BE2C (cell line): ENCODE measurements around the gene EPHB2. TPM values are rescaled to one million over a fixed set of nuclear protein-coding genes. Genes with fewer than 3 reads are reported as not detected.
"Not testable (repeated sequence)": the region's sequence is repeated elsewhere in the genome, so short reads cannot be mapped to it uniquely, and the experiment has no call there.

ENCODE experiments used
- DNase-seq: peaks from one replicate; pipeline ENCODE4 v3.0.0-alpha.2; 2020
- H3K27me3 ChIP-seq: fragments of 250-450 bp; sonication (Bioruptor Pico); 2 replicates; pipeline ENCODE4 v1.5.1; 2020; ENCODE audit warnings: mild to moderate bottlenecking
- H3K36me3 ChIP-seq: fragments of 250-450 bp; sonication (Bioruptor Pico); 2 replicates; pipeline ENCODE4 v1.5.1; 2020; ENCODE audit warnings: mild to moderate bottlenecking
- H3K4me1 ChIP-seq: fragments of 250-450 bp; sonication (Bioruptor Pico); 2 replicates; pipeline ENCODE4 v1.5.1; 2020
- H3K4me3 ChIP-seq: 2 replicates; pipeline ENCODE4 v1.5.1; 2011; ENCODE audit warnings: low read depth, low read length
- H3K9me3 ChIP-seq: fragments of 250-450 bp; sonication (Bioruptor Pico); 2 replicates; pipeline ENCODE4 v1.5.1; 2020
- CTCF ChIP-seq: IDR thresholded peaks from 2 replicates; pipeline ENCODE4 v1.5.1; 2012; ENCODE audit warnings: mild to moderate bottlenecking, low read depth, low read length
- polyA plus RNA-seq: library from polyadenylated mRNA; unstranded; fragments of >200 nt; gene quantifications from one replicate; pipeline ENCODE4 v1.2.1, GENCODE V29; 2012; ENCODE audit warnings: low read depth, missing spikeins; ENCODE audit not compliant: insufficient read length, insufficient read depth

Gene EPHB2
- polyA plus RNA-seq, result 4.6 TPM

- Histone ChIP-seq H3K4me3 (peak within 1 kb of the TSS; percentile 45), H3K9me3 (no peaks in the 10 kb centered on the region), H3K4me1 (no peaks in the 10 kb centered on the region; the same call in 1 of the 2 replicates), H3K36me3 (no peaks in the 10 kb centered on the region), H3K27me3 (no peaks in the 10 kb centered on the region)
- peak; percentile 58 for DNase-seq
- TF ChIP-seq CTCF, result no peak
Observed at GRCh38 chr1:22710701-22711049, at the start of gene EPHB2. EPHB2 (plus strand) TSS chr1:22710839; CDS start chr1:22710983, 144 bp downstream.

GRCh38 chr1:22661880-22662279 lies 48.8 kb upstream of the EPHB2 start:
- H3K36me3 ChIP-seq, result no peaks in the 10 kb centered on the region
- no peak overlapping the region for H3K4me3 ChIP-seq
- H3K27me3 ChIP-seq, result no peaks in the 10 kb centered on the region
- no peak for TF ChIP-seq CTCF
- H3K9me3 ChIP-seq, result no peaks in the 10 kb centered on the region
- no peaks in the 10 kb centered on the region for H3K4me1 ChIP-seq
- DNase-seq, result no peak

- no peaks in the 10 kb centered on the region for H3K9me3 ChIP-seq
- DNase-seq, result peak; percentile 71
- no peak for TF ChIP-seq CTCF
- H3K36me3 ChIP-seq, result no peaks in the 10 kb centered on the region
- no peaks in the 10 kb centered on the region for H3K4me1 ChIP-seq
- no peaks in the 10 kb centered on the region for H3K27me3 ChIP-seq
- no peak overlapping the region for H3K4me3 ChIP-seq
Observed at GRCh38 chr1:22662318-22662717, 48.3 kb upstream of the EPHB2 start.

- no peaks in the 10 kb centered on the region for H3K27me3 ChIP-seq
- no peaks in the 10 kb centered on the region for H3K9me3 ChIP-seq
- no peak for TF ChIP-seq CTCF
- no peaks in the 10 kb centered on the region for H3K4me1 ChIP-seq
- H3K4me3 ChIP-seq, result no peak overlapping the region
- no peaks in the 10 kb centered on the region for H3K36me3 ChIP-seq
- no peak for DNase-seq
Observed at GRCh38 chr1:22662986-22663408, 47.6 kb upstream of the EPHB2 start.

GRCh38 chr1:22665752-22666151 lies 44.9 kb upstream of the EPHB2 start:
- Histone ChIP-seq H3K36me3 (no peaks in the 10 kb centered on the region), H3K9me3 (no peaks in the 10 kb centered on the region), H3K4me1 (no peaks in the 10 kb centered on the region), H3K4me3 (no peak overlapping the region), H3K27me3 (no peaks in the 10 kb centered on the region)
- TF ChIP-seq CTCF, result peak; percentile 62
- DNase-seq, result peak; percentile 59

GRCh38 chr1:22666412-22666811 lies 44.2 kb upstream of the EPHB2 start:
- H3K9me3 ChIP-seq, result no peaks in the 10 kb centered on the region

GRCh38 chr1:22668840-22669239 lies 41.8 kb upstream of the EPHB2 start:
- not testable (repeated sequence) for H3K27me3 ChIP-seq, DNase-seq, H3K4me3 ChIP-seq, H3K36me3 ChIP-seq, H3K4me1 ChIP-seq, H3K9me3 ChIP-seq

More at GRCh38 chr1:22666412-22666811, 44.2 kb upstream of the EPHB2 start:
- Histone ChIP-seq H3K4me3 (no peak overlapping the region), H3K36me3 (no peaks in the 10 kb centered on the region), H3K27me3 (no peaks in the 10 kb centered on the region), H3K4me1 (no peaks in the 10 kb centered on the region)
- TF ChIP-seq CTCF, result no peak
- DNase-seq, result no peak
